Neural cell (in vitro differentiated cells): ENCODE data around the gene FAM118A.

Experiments used
- EP300 ChIP-seq: fragments of 450-650 bp; conservative IDR thresholded peaks from 2 replicates; pipeline ENCODE4 v1.6.1; 2014; ENCODE audit warnings: antibody characterized with exemption, mild to moderate bottlenecking, moderate library complexity; ENCODE audit not compliant: poor library complexity, severe bottlenecking
- EZH2 ChIP-seq: fragments of 200-600, 300-800 bp; shearing (Covaris generic), sonication (generic); IDR thresholded peaks from 2 replicates; pipeline ENCODE4 v1.6.1; 2014; ENCODE audit warnings: antibody characterized with exemption, low read length, borderline replicate concordance, mild to moderate bottlenecking; ENCODE audit not compliant: insufficient read depth, poor library complexity, severe bottlenecking
- MXI1 ChIP-seq: fragments of 450-650 bp; conservative IDR thresholded peaks from 2 replicates; pipeline ENCODE4 v1.6.1; 2014; ENCODE audit warnings: antibody characterized with exemption, mild to moderate bottlenecking; ENCODE audit not compliant: poor library complexity, severe bottlenecking
- POLR2AphosphoS5 ChIP-seq: IDR thresholded peaks from 2 replicates; pipeline ENCODE4 v1.6.1; 2012
- RAD21 ChIP-seq: fragments of 450-650 bp; conservative IDR thresholded peaks from 2 replicates; pipeline ENCODE4 v1.6.1; 2014; ENCODE audit warnings: antibody characterized with exemption, mild to moderate bottlenecking, moderate library complexity
- SMC3 ChIP-seq: fragments of 450-650 bp; conservative IDR thresholded peaks from 2 replicates; pipeline ENCODE4 v1.6.1; 2014; ENCODE audit warnings: antibody characterized with exemption, mild to moderate bottlenecking, moderate library complexity; ENCODE audit not compliant: poor library complexity
- TAF1 ChIP-seq: IDR thresholded peaks from 2 replicates; pipeline ENCODE4 v1.6.1; 2012; ENCODE audit warnings: low read depth
- TF ChIP-seq, protein P1 (sequence below): fragments of 450-650 bp; IDR thresholded peaks from 2 replicates; pipeline ENCODE4 v1.5.1; 2014; ENCODE audit warnings: antibody characterized with exemption, mild to moderate bottlenecking, moderate library complexity; ENCODE audit not compliant: poor library complexity, severe bottlenecking
- TF ChIP-seq, protein P2 (sequence below): IDR thresholded peaks from 2 replicates; pipeline ENCODE4 v1.6.1; 2012; ENCODE audit warnings: borderline replicate concordance

DNA sequence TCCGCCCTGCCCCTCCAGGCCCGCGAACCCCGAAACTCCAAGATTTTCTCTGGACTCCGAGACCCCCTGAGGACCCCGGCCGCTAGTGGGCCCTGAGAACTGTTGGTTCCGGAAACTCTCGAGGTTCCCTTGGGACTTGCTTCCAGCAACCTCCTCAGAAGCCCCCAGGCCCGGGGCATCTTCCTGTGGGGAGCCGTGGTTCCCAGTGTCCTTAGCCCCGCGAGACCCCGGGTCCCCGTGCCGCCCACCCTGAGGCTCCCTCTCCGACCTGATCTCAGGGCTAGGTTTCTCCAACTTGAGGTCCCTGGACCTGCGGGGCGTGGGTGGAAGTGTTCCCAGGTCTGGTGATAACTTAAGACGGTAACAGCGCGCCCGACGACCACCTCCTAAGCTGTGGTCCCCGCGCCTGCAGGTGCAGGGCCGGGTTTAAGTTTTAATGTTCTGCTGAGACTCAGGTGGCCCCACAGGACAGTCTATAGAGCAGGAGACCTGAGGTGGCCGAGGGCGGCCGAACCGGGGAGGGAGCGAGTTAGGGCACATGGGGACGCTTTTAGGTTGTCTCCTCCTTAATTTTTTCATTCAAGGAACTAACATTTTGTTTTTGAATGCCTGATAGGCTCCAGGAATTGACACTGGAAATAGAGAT, 720 bp downstream of the FAM118A start:
- TF ChIP-seq, protein P1, sequence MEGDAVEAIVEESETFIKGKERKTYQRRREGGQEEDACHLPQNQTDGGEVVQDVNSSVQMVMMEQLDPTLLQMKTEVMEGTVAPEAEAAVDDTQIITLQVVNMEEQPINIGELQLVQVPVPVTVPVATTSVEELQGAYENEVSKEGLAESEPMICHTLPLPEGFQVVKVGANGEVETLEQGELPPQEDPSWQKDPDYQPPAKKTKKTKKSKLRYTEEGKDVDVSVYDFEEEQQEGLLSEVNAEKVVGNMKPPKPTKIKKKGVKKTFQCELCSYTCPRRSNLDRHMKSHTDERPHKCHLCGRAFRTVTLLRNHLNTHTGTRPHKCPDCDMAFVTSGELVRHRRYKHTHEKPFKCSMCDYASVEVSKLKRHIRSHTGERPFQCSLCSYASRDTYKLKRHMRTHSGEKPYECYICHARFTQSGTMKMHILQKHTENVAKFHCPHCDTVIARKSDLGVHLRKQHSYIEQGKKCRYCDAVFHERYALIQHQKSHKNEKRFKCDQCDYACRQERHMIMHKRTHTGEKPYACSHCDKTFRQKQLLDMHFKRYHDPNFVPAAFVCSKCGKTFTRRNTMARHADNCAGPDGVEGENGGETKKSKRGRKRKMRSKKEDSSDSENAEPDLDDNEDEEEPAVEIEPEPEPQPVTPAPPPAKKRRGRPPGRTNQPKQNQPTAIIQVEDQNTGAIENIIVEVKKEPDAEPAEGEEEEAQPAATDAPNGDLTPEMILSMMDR, result no peak
- TF ChIP-seq EZH2, result no peak
- TF ChIP-seq, protein P2, sequence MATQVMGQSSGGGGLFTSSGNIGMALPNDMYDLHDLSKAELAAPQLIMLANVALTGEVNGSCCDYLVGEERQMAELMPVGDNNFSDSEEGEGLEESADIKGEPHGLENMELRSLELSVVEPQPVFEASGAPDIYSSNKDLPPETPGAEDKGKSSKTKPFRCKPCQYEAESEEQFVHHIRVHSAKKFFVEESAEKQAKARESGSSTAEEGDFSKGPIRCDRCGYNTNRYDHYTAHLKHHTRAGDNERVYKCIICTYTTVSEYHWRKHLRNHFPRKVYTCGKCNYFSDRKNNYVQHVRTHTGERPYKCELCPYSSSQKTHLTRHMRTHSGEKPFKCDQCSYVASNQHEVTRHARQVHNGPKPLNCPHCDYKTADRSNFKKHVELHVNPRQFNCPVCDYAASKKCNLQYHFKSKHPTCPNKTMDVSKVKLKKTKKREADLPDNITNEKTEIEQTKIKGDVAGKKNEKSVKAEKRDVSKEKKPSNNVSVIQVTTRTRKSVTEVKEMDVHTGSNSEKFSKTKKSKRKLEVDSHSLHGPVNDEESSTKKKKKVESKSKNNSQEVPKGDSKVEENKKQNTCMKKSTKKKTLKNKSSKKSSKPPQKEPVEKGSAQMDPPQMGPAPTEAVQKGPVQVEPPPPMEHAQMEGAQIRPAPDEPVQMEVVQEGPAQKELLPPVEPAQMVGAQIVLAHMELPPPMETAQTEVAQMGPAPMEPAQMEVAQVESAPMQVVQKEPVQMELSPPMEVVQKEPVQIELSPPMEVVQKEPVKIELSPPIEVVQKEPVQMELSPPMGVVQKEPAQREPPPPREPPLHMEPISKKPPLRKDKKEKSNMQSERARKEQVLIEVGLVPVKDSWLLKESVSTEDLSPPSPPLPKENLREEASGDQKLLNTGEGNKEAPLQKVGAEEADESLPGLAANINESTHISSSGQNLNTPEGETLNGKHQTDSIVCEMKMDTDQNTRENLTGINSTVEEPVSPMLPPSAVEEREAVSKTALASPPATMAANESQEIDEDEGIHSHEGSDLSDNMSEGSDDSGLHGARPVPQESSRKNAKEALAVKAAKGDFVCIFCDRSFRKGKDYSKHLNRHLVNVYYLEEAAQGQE, result no peak
- TF ChIP-seq TAF1, result no peak
- TF ChIP-seq EP300, result no peak
- TF ChIP-seq RAD21, result no peak
- TF ChIP-seq MXI1, result no peak
- TF ChIP-seq POLR2AphosphoS5, result no peak
- no peak for TF ChIP-seq SMC3
